ENCODE results near the gene ZP4.

Gene ZP4

GRCh38 chr1:237891979-237892378 lies 1.3 kb upstream of the ZP4 start:
- ATAC-seq, result no peak
- TF ChIP-seq PPARA (CRISPR knock-in tag; IDR thresholded peaks at IDR 0.05; ENCODE audit: borderline replicate concordance) (no peak), OSR1 (CRISPR knock-in tag; IDR thresholded peaks at IDR 0.05) (no peak), ZFP3 (CRISPR knock-in tag; IDR thresholded peaks at IDR 0.05) (no peak), ISL1 (CRISPR knock-in tag; IDR thresholded peaks at IDR 0.05) (no peak), ZFP30 (CRISPR knock-in tag; IDR thresholded peaks at IDR 0.05) (no peak), ARNTL (CRISPR knock-in tag; IDR thresholded peaks at IDR 0.05; ENCODE audit: borderline replicate concordance, low read depth) (no peak), PATZ1 (CRISPR knock-in tag; IDR thresholded peaks at IDR 0.05; ENCODE audit: borderline replicate concordance) (no peak), ZNF8 (CRISPR knock-in tag; IDR thresholded peaks at IDR 0.05) (no peak), TCF4 (CRISPR knock-in tag; IDR thresholded peaks at IDR 0.05; ENCODE audit: borderline replicate concordance) (no peak), ESRRG (CRISPR knock-in tag; IDR thresholded peaks at IDR 0.05) (no peak), TOX (CRISPR knock-in tag; IDR thresholded peaks at IDR 0.05; ENCODE audit: borderline replicate concordance) (no peak), GLIS3 (CRISPR knock-in tag; IDR thresholded peaks at IDR 0.05) (no peak), POU6F1 (CRISPR knock-in tag; IDR thresholded peaks at IDR 0.05; ENCODE audit: borderline replicate concordance, low read depth) (no peak), CREB5 (CRISPR knock-in tag; IDR thresholded peaks at IDR 0.05; ENCODE audit: low read depth) (no peak), ZNF565 (CRISPR knock-in tag; conservative IDR thresholded peaks at IDR 0.05; ENCODE audit: low read depth) (no peak), CSDC2 (CRISPR knock-in tag; IDR thresholded peaks at IDR 0.05) (no peak), ZC3H10 (CRISPR knock-in tag; IDR thresholded peaks at IDR 0.05) (no peak), BACH2 (CRISPR knock-in tag; IDR thresholded peaks at IDR 0.05; ENCODE audit: borderline replicate concordance) (no peak), SNAI2 (CRISPR knock-in tag; IDR thresholded peaks at IDR 0.05) (no peak), CSRNP3 (CRISPR knock-in tag; IDR thresholded peaks at IDR 0.05) (no peak)

- no peak for ATAC-seq
- TF ChIP-seq TOX (CRISPR knock-in tag; IDR thresholded peaks at IDR 0.05; ENCODE audit: borderline replicate concordance), result no peak
- TF ChIP-seq ZNF565 (CRISPR knock-in tag; conservative IDR thresholded peaks at IDR 0.05; ENCODE audit: low read depth), result no peak
- TF ChIP-seq SNAI2 (CRISPR knock-in tag; IDR thresholded peaks at IDR 0.05), result no peak
- TF ChIP-seq ZC3H10 (CRISPR knock-in tag; IDR thresholded peaks at IDR 0.05), result no peak
- no peak for TF ChIP-seq RARB (CRISPR knock-in tag; IDR thresholded peaks at IDR 0.05)
- no peak for TF ChIP-seq GLIS3 (CRISPR knock-in tag; IDR thresholded peaks at IDR 0.05)
- TF ChIP-seq ESRRG (CRISPR knock-in tag; IDR thresholded peaks at IDR 0.05), result no peak
- no peak for TF ChIP-seq BACH2 (CRISPR knock-in tag; IDR thresholded peaks at IDR 0.05; ENCODE audit: borderline replicate concordance)
- TF ChIP-seq TSHZ2 (CRISPR knock-in tag; IDR thresholded peaks at IDR 0.05), result no peak
- no peak for TF ChIP-seq ZNF70 (CRISPR knock-in tag; IDR thresholded peaks at IDR 0.05)
- TF ChIP-seq TCF4 (CRISPR knock-in tag; IDR thresholded peaks at IDR 0.05; ENCODE audit: borderline replicate concordance), result no peak
- TF ChIP-seq ARNTL (CRISPR knock-in tag; IDR thresholded peaks at IDR 0.05; ENCODE audit: borderline replicate concordance, low read depth), result no peak
- no peak for TF ChIP-seq PPARA (CRISPR knock-in tag; IDR thresholded peaks at IDR 0.05; ENCODE audit: borderline replicate concordance)
Measured at GRCh38 chr1:237891266-237891665, 544 bp upstream of the ZP4 start.
